ENCODE measurements around the gene FBXO46. TPM values are rescaled to one million over a fixed set of nuclear protein-coding genes. Genes with fewer than 3 reads are reported as not detected.

Gene FBXO46
- total RNA-seq, 2 experiments from 2014 or later = 27.5 to 32.2 TPM

- no peak for TF ChIP-seq EZH2phosphoT487 (IDR thresholded peaks at IDR 0.05; ENCODE audit: borderline replicate concordance, low read depth, low read length)
- Histone ChIP-seq H3K27ac (ENCODE audit: low read depth, low read length, poor library complexity, severe bottlenecking) (no peak overlapping the region), H3K9me2 (ENCODE audit: insufficient read depth, low read length) (no peaks in the 10 kb centered on the region), H3K4me3 (ENCODE audit: low read depth, low read length, poor library complexity, severe bottlenecking) (no peak overlapping the region), H2AFZ (ENCODE audit: low read length) (no peak overlapping the region), H4K20me1 (ENCODE audit: insufficient read depth, low read length) (no peaks in the 10 kb centered on the region), H3K4me1 (ENCODE audit: insufficient read depth, low read length, poor library complexity, severe bottlenecking) (no peaks in the 10 kb centered on the region), H3K79me2 (ENCODE audit: insufficient read depth, low read depth, low read length) (no peaks in the 10 kb centered on the region), H3K9me3 (ENCODE audit: low read length) (no peaks in the 10 kb centered on the region), H3K36me3 (ENCODE audit: insufficient read depth, low read length) (no peaks in the 10 kb centered on the region), H3K4me2 (ENCODE audit: low read length) (no peak overlapping the region)
- intact Hi-C loops (cut with micrococcal nuclease; ENCODE audit: unreplicated experiment) = no loop called here
- no peak for DNase-seq (ENCODE audit: low spot score)
- ChIA-PET CTCF (ENCODE audit: unreplicated experiment) (no interaction called here), POLR2A (no interaction called here)
- BruUV-seq (replicated peaks) = no TSS peak
Observed at GRCh38 chr19:45746866-45747265, 16.2 kb upstream of the FBXO46 start.

- H3K9me3 ChIP-seq (ENCODE audit: low read length) = no peaks in the 10 kb centered on the region
- H3K4me3 ChIP-seq (ENCODE audit: low read depth, low read length, poor library complexity, severe bottlenecking) = no peak overlapping the region
- no peak for DNase-seq (ENCODE audit: low spot score)
- no peak overlapping the region for H2AFZ ChIP-seq (ENCODE audit: low read length)
- ChIA-PET CTCF (ENCODE audit: unreplicated experiment) (no interaction called here), POLR2A (no interaction called here)
- no peaks in the 10 kb centered on the region for H3K9me2 ChIP-seq (ENCODE audit: insufficient read depth, low read length)
- BruUV-seq (replicated peaks) = no TSS peak
- H3K27ac ChIP-seq (ENCODE audit: low read depth, low read length, poor library complexity, severe bottlenecking) = no peak overlapping the region
- intact Hi-C loops (cut with micrococcal nuclease; ENCODE audit: unreplicated experiment) = no loop called here
- no peak for TF ChIP-seq EZH2phosphoT487 (IDR thresholded peaks at IDR 0.05; ENCODE audit: borderline replicate concordance, low read depth, low read length)
- no peak for TF ChIP-seq CTCF (conservative IDR thresholded peaks at IDR 0.05; ENCODE audit: low read length)
- H3K4me1 ChIP-seq (ENCODE audit: insufficient read depth, low read length, poor library complexity, severe bottlenecking) = no peaks in the 10 kb centered on the region
- H3K36me3 ChIP-seq (ENCODE audit: insufficient read depth, low read length) = no peaks in the 10 kb centered on the region
- no peak overlapping the region for H3K4me2 ChIP-seq (ENCODE audit: low read length)
- no peaks in the 10 kb centered on the region for H4K20me1 ChIP-seq (ENCODE audit: insufficient read depth, low read length)
- H3K79me2 ChIP-seq (ENCODE audit: insufficient read depth, low read depth, low read length) = no peaks in the 10 kb centered on the region
Observed at GRCh38 chr19:45745606-45746005, 14.9 kb upstream of the FBXO46 start.

- CTCF ChIA-PET (ENCODE audit: unreplicated experiment) = no interaction called here
- no TSS peak for BruUV-seq (replicated peaks)
- H3K9me3 ChIP-seq (ENCODE audit: low read length) = no peaks in the 10 kb centered on the region
- TF ChIP-seq EZH2phosphoT487 (IDR thresholded peaks at IDR 0.05; ENCODE audit: borderline replicate concordance, low read depth, low read length) (no peak), CTCF (conservative IDR thresholded peaks at IDR 0.05; ENCODE audit: low read length) (no peak)
- no peaks in the 10 kb centered on the region for H3K79me2 ChIP-seq (ENCODE audit: insufficient read depth, low read depth, low read length)
- no peak overlapping the region for H3K4me2 ChIP-seq (ENCODE audit: low read length)
- H3K36me3 ChIP-seq (ENCODE audit: insufficient read depth, low read length) = no peaks in the 10 kb centered on the region
- intact Hi-C loops (cut with micrococcal nuclease; ENCODE audit: unreplicated experiment) = no loop called here
- H3K9me2 ChIP-seq (ENCODE audit: insufficient read depth, low read length) = no peaks in the 10 kb centered on the region
- no peak for DNase-seq (ENCODE audit: low spot score)
- H2AFZ ChIP-seq (ENCODE audit: low read length) = no peak overlapping the region
- H3K27ac ChIP-seq (ENCODE audit: low read depth, low read length, poor library complexity, severe bottlenecking) = no peak overlapping the region
- no peak overlapping the region for H3K4me3 ChIP-seq (ENCODE audit: low read depth, low read length, poor library complexity, severe bottlenecking)
- POLR2A ChIA-PET = interaction anchor here (0.7 to 1.0 kb wide), 2 partner anchors 10 to 36 kb away, joined by 4 to 5 read pairs; no protein-coding TSS in a partner anchor
- no peaks in the 10 kb centered on the region for H4K20me1 ChIP-seq (ENCODE audit: insufficient read depth, low read length)
- H3K4me1 ChIP-seq (ENCODE audit: insufficient read depth, low read length, poor library complexity, severe bottlenecking) = no peaks in the 10 kb centered on the region
Observed at GRCh38 chr19:45742969-45743368, 12.3 kb upstream of the FBXO46 start.
